H9 (cell line): Measurements from ENCODE around the gene SCAMP3. TPM values are rescaled to one million over a fixed set of nuclear protein-coding genes. Genes with fewer than 3 reads are reported as not detected.

Experiments used
- DNase-seq: peaks from one replicate; pipeline ENCODE4 v3.0.0-alpha.2; 2017
- H2AFZ ChIP-seq: one replicate; pipeline ENCODE4 v1.6.1; 2013; ENCODE audit warnings: mild to moderate bottlenecking, low read length, control low read depth, moderate library complexity
- H2AK5ac ChIP-seq: 2 replicates; pipeline ENCODE4 v1.6.1; 2013; ENCODE audit warnings: low read length, control low read depth, mixed read lengths; ENCODE audit not compliant: insufficient read length
- H2BK120ac ChIP-seq: one replicate; pipeline ENCODE4 v1.6.1; 2013; ENCODE audit warnings: low read depth, mild to moderate bottlenecking, low read length, control low read depth, inconsistent platforms; ENCODE audit not compliant: poor library complexity, severe bottlenecking
- H2BK12ac ChIP-seq: 2 replicates; pipeline ENCODE4 v1.6.1; 2013; ENCODE audit warnings: low read length, control low read depth, mixed read lengths, low read depth; ENCODE audit not compliant: insufficient read length
- H2BK15ac ChIP-seq: 2 replicates; pipeline ENCODE4 v1.6.1; 2013; ENCODE audit warnings: low read depth, low read length, control low read depth
- H2BK20ac ChIP-seq: one replicate; pipeline ENCODE4 v1.6.1; 2013; ENCODE audit warnings: low read depth, mild to moderate bottlenecking, low read length, control low read depth, inconsistent platforms; ENCODE audit not compliant: poor library complexity, severe bottlenecking
- H2BK5ac ChIP-seq: 2 replicates; pipeline ENCODE4 v1.6.1; 2013; ENCODE audit warnings: low read length, control low read depth, mixed read lengths; ENCODE audit not compliant: insufficient read length
- H3K14ac ChIP-seq: 2 replicates; pipeline ENCODE4 v1.6.1; 2013; ENCODE audit warnings: low read length, control low read depth; ENCODE audit not compliant: insufficient read depth
- H3K18ac ChIP-seq: 2 replicates; pipeline ENCODE4 v1.6.1; 2013; ENCODE audit warnings: low read depth, mild to moderate bottlenecking, mixed read lengths, low read length, control low read depth; ENCODE audit not compliant: insufficient read length
- H3K23ac ChIP-seq: 2 replicates; pipeline ENCODE4 v1.6.1; 2013; ENCODE audit warnings: low read length, control low read depth, mixed read lengths, low read depth; ENCODE audit not compliant: insufficient read length
- H3K23me2 ChIP-seq: 2 replicates; pipeline ENCODE4 v1.6.1; 2013; ENCODE audit warnings: low read depth, mild to moderate bottlenecking, mixed read lengths, low read length, control low read depth; ENCODE audit not compliant: insufficient read length, poor library complexity, severe bottlenecking
- H3K27ac ChIP-seq: 2 replicates; pipeline ENCODE4 v1.5.1; 2013; ENCODE audit warnings: low read length, control low read depth, mixed read lengths, low read depth; ENCODE audit not compliant: insufficient read length
- H3K27me3 ChIP-seq: 2 replicates; pipeline ENCODE4 v1.6.1; 2013; ENCODE audit warnings: low read length, control low read depth, inconsistent platforms; ENCODE audit not compliant: insufficient read depth
- H3K4ac ChIP-seq: 2 replicates; pipeline ENCODE4 v1.6.1; 2013; ENCODE audit warnings: low read depth, mild to moderate bottlenecking, control low read depth, inconsistent platforms, low read length, moderate library complexity
- H3K4me1 ChIP-seq: 2 replicates; pipeline ENCODE4 v1.6.1; 2013; ENCODE audit warnings: low read length, control low read depth, inconsistent platforms; ENCODE audit not compliant: insufficient read depth
- H3K4me2 ChIP-seq: 2 replicates; pipeline ENCODE4 v1.6.1; 2013; ENCODE audit warnings: low read length, control low read depth, mixed read lengths; ENCODE audit not compliant: insufficient read length, insufficient read depth
- H3K56ac ChIP-seq: 2 replicates; pipeline ENCODE4 v1.6.1; 2013; ENCODE audit warnings: low read depth, mild to moderate bottlenecking, mixed read lengths, low read length, control low read depth; ENCODE audit not compliant: insufficient read length
- H3K79me1 ChIP-seq: 2 replicates; pipeline ENCODE4 v1.6.1; 2013; ENCODE audit warnings: low read depth, mild to moderate bottlenecking, moderate library complexity, low read length, control low read depth, inconsistent platforms; ENCODE audit not compliant: insufficient read depth, poor library complexity, severe bottlenecking
- H3K79me2 ChIP-seq: 2 replicates; pipeline ENCODE4 v1.6.1; 2013; ENCODE audit warnings: low read length, control low read depth, inconsistent platforms; ENCODE audit not compliant: insufficient read depth
- H3K9ac ChIP-seq: 2 replicates; pipeline ENCODE4 v1.6.1; 2013; ENCODE audit warnings: low read length, control low read depth, mixed read lengths; ENCODE audit not compliant: insufficient read length; ENCODE audit errors: extremely low read depth
- H3K9me3 ChIP-seq: one replicate; pipeline ENCODE4 v1.6.1; 2013; ENCODE audit warnings: low read depth, low read length, inconsistent platforms; ENCODE audit not compliant: control insufficient read depth
- H3T11ph ChIP-seq: one replicate; pipeline ENCODE4 v1.6.1; 2013; ENCODE audit warnings: mild to moderate bottlenecking, low read length, control low read depth, inconsistent platforms
- H4K20me1 ChIP-seq: one replicate; pipeline ENCODE4 v1.6.1; 2013; ENCODE audit not compliant: control insufficient read depth, insufficient read length, insufficient read depth
- H4K5ac ChIP-seq: 2 replicates; pipeline ENCODE4 v1.6.1; 2013; ENCODE audit warnings: low read depth, mild to moderate bottlenecking, mixed read lengths, low read length, control low read depth; ENCODE audit not compliant: insufficient read length
- H4K8ac ChIP-seq: replicated peaks from 2 replicates; pipeline ENCODE4 v1.6.1; 2013; ENCODE audit warnings: low read length, control low read depth, mixed read lengths, low read depth; ENCODE audit not compliant: insufficient read length
- H4K91ac ChIP-seq: 2 replicates; pipeline ENCODE4 v1.6.1; 2013; ENCODE audit warnings: low read depth, mild to moderate bottlenecking, moderate library complexity, mixed read lengths, low read length, control low read depth; ENCODE audit not compliant: insufficient read length
- H3K27ac Mint-ChIP-seq, 3 experiments: 2 replicates in 2 of 3; 3 replicates in 1 of 3; pipeline ENCODE4 v1.8.0; 2020 to 2021; ENCODE audit warnings: mixed read lengths in 3 of 3, mild to moderate bottlenecking in 1 of 3, moderate library complexity in 1 of 3
- H3K27me3 Mint-ChIP-seq: 2 replicates; pipeline ENCODE4 v1.8.0; 2021; ENCODE audit warnings: low read depth, mild to moderate bottlenecking, moderate library complexity, mixed read lengths
- H3K36me3 Mint-ChIP-seq, 3 experiments: 2 replicates in 2 of 3; 3 replicates in 1 of 3; pipeline ENCODE4 v1.8.0; 2020 to 2021; ENCODE audit warnings: low read depth in 3 of 3, mixed read lengths in 3 of 3; ENCODE audit not compliant: insufficient read depth in 1 of 3
- H3K4me1 Mint-ChIP-seq, 2 experiments: 2 replicates each; pipeline ENCODE4 v1.8.0; 2020; ENCODE audit warnings: mixed read lengths in 2 of 2
- H3K4me3 Mint-ChIP-seq, 2 experiments: 2 replicates in 1 of 2; 3 replicates in 1 of 2; pipeline ENCODE4 v1.8.0; 2020 to 2021; ENCODE audit warnings: mild to moderate bottlenecking in 2 of 2, mixed read lengths in 2 of 2, moderate library complexity in 1 of 2
- H3K9me3 Mint-ChIP-seq, 2 experiments: 2 replicates in 1 of 2; 3 replicates in 1 of 2; pipeline ENCODE4 v1.8.0; 2020; ENCODE audit warnings: mild to moderate bottlenecking in 2 of 2, mixed read lengths in 2 of 2, moderate library complexity in 1 of 2
- WGBS: extraction: QIAGEN DNeasy Blood & Tissue Kit; methylation state at CpG from one replicate; pipeline ENCODE4 v1.1.7; 2013; ENCODE audit warnings: missing lambda C conversion rate, low lambda C conversion rate, mixed read lengths; ENCODE audit not compliant: insufficient read length; ENCODE audit errors: extremely low coverage; 5-methylcytosine and 5-hydroxymethylcytosine counted together
- total RNA-seq: library from RNA; stranded (reverse); gene quantifications from 2 replicates; pipeline ENCODE4 v1.2.1, GENCODE V29; 2021
- TF ChIP-seq, protein P1 (sequence below): fragments of 200-600 bp; sonication (generic); conservative IDR thresholded peaks from 3 replicates; pipeline ENCODE4 v1.8.0; 2021; ENCODE audit warnings: antibody characterized with exemption, mild to moderate bottlenecking

SCAMP3 gene
- total RNA-seq, 1 experiment from 2014 or later: 52.5 TPM

DNA sequence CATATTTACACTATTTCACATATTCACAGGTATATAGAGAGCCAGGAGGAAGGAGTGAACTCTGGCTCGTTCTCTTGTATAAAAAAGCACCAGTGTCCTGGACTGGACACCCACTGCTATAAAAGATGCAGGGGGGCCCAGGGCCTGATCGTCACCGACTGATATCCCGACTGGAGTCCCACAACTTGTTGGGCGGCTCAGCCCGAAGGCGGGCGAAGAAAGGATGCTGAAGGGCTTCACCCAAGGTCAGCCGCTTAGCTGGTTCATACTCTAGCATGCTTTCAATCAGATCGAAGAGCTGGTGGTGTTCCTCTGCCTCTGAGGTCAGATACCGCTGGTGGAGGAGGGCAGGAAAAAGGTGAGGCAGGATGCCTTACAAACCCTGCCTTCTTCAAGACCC is 907 bp upstream of the SCAMP3 start:
- Histone ChIP-seq H3K23ac (no peak overlapping the region), H3K4me1 (0 out of 2 replicates have a peak, but pooled peaks cover 3% of the 10 kb centered on the region), H3K27me3 (no peaks in the 10 kb centered on the region), H3K79me2 (no peaks in the 10 kb centered on the region), H3T11ph (no peak overlapping the region), H2BK12ac (no peak overlapping the region), H3K18ac (no peak overlapping the region), H3K56ac (no peak overlapping the region), H3K23me2 (peaks cover 10% of the 10 kb centered on the region), H3K4me2 (no peak overlapping the region), H2BK20ac (no peak overlapping the region), H3K4ac (no peak overlapping the region), H2BK5ac (no peak overlapping the region), H3K79me1 (no peaks in the 10 kb centered on the region), H3K27ac (no peak overlapping the region), H3K9ac (no peak overlapping the region), H3K9me3 (no peaks in the 10 kb centered on the region), H4K5ac (no peak overlapping the region), H2BK120ac (no peak overlapping the region), H3K14ac (no peak overlapping the region), H2AFZ (no peak overlapping the region), H4K20me1 (no peaks in the 10 kb centered on the region), H4K8ac (no peak overlapping the region), H2AK5ac (no peak overlapping the region), H2BK15ac (no peak overlapping the region), H4K91ac (no peak overlapping the region)
- Mint-ChIP-seq H3K4me3 (peak overlapping the region in 1 of 2 experiments; percentile 95; a peak in 2 of 5 replicates), H3K4me1 (peaks cover 13 to 14% of the 10 kb centered on the region in 2 experiments), H3K27me3 (peaks cover 2% of the 10 kb centered on the region; the same call in 1 of the 2 replicates), H3K36me3 (peaks cover 49 to 78% (median 70%) of the 10 kb centered on the region in 3 experiments; a peak in 6 of 7 replicates), H3K27ac (peak overlapping the region in 2 of 3 experiments; percentile 10 to 34; a peak in 2 of 7 replicates), H3K9me3 (no peaks in the 10 kb centered on the region; a peak in 1 of 5 replicates)
- DNase-seq: no peak
- WGBS: no CpG with 5 or more reads among the region's 11 CpGs
- TF ChIP-seq, protein P1, sequence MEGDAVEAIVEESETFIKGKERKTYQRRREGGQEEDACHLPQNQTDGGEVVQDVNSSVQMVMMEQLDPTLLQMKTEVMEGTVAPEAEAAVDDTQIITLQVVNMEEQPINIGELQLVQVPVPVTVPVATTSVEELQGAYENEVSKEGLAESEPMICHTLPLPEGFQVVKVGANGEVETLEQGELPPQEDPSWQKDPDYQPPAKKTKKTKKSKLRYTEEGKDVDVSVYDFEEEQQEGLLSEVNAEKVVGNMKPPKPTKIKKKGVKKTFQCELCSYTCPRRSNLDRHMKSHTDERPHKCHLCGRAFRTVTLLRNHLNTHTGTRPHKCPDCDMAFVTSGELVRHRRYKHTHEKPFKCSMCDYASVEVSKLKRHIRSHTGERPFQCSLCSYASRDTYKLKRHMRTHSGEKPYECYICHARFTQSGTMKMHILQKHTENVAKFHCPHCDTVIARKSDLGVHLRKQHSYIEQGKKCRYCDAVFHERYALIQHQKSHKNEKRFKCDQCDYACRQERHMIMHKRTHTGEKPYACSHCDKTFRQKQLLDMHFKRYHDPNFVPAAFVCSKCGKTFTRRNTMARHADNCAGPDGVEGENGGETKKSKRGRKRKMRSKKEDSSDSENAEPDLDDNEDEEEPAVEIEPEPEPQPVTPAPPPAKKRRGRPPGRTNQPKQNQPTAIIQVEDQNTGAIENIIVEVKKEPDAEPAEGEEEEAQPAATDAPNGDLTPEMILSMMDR: no peak
